HG03175 (cell line): ENCODE data around the gene MRC2.
"Not testable (repeated sequence)": the region's sequence is repeated elsewhere in the genome, so short reads cannot be mapped to it uniquely, and the experiment has no call there.

Experiments used
- ATAC-seq: cut with Tn5 transposase; IDR thresholded peaks from one replicate; pipeline ENCODE4 v1.9.1; 2021; ENCODE audit warnings: mild to moderate bottlenecking, moderate library complexity; ENCODE audit not compliant: unreplicated experiment

MRC2 gene

GRCh38 chr17:62627219-62627903 is at the start of gene MRC2:
MRC2 (plus strand) TSS chr17:62627670; CDS start chr17:62627803, 133 bp downstream.
- ATAC-seq = no peak

GRCh38 chr17:62578757-62579487 is 48.5 kb upstream of the MRC2 start:
- ATAC-seq = no peak

- no peak for ATAC-seq
Observed at GRCh38 chr17:62580947-62581346, 46.5 kb upstream of the MRC2 start.

- no peak for ATAC-seq
Observed at GRCh38 chr17:62581764-62582163, 45.7 kb upstream of the MRC2 start.

- ATAC-seq = no peak
Observed at GRCh38 chr17:62587554-62587953, 39.9 kb upstream of the MRC2 start.

- ATAC-seq = no peak
Observed at GRCh38 chr17:62588109-62588508, 39.4 kb upstream of the MRC2 start.

GRCh38 chr17:62591333-62591732 is 36.1 kb upstream of the MRC2 start:
- no peak for ATAC-seq

GRCh38 chr17:62591822-62592221 is 35.6 kb upstream of the MRC2 start:
- not testable (repeated sequence) for ATAC-seq

GRCh38 chr17:62592341-62593099 is 35.0 kb upstream of the MRC2 start:
- no peak for ATAC-seq

- ATAC-seq = no peak
Observed at GRCh38 chr17:62595484-62595883, 32.0 kb upstream of the MRC2 start.

- ATAC-seq = no peak
Observed at GRCh38 chr17:62596662-62597061, 30.8 kb upstream of the MRC2 start.

- no peak for ATAC-seq
Observed at GRCh38 chr17:62597150-62597549, 30.3 kb upstream of the MRC2 start.

GRCh38 chr17:62597920-62598319 is 29.6 kb upstream of the MRC2 start:
- no peak for ATAC-seq

GRCh38 chr17:62599964-62600657 is 27.4 kb upstream of the MRC2 start:
- ATAC-seq = no peak

- ATAC-seq = no peak
Observed at GRCh38 chr17:62600805-62601204, 26.7 kb upstream of the MRC2 start.

GRCh38 chr17:62601471-62601870 is 26.0 kb upstream of the MRC2 start:
- no peak for ATAC-seq

GRCh38 chr17:62603783-62604182 is 23.7 kb upstream of the MRC2 start:
- not testable (repeated sequence) for ATAC-seq

- no peak for ATAC-seq
Observed at GRCh38 chr17:62605588-62605987, 21.9 kb upstream of the MRC2 start.

- ATAC-seq = peak; percentile 85
Observed at GRCh38 chr17:62611292-62611691, 16.2 kb upstream of the MRC2 start.

- no peak for ATAC-seq
Observed at GRCh38 chr17:62611728-62612127, 15.7 kb upstream of the MRC2 start.

- ATAC-seq = not testable (repeated sequence)
Observed at GRCh38 chr17:62612289-62612688, 15.2 kb upstream of the MRC2 start.
